Neural cell (in vitro differentiated cells): Measurements from ENCODE around the gene SYF2. TPM values are rescaled to one million over a fixed set of nuclear protein-coding genes. Genes with fewer than 3 reads are reported as not detected.

Experiments
- H2AFZ ChIP-seq: fragments of 200-600, 300-800 bp; sonication (generic), shearing (Covaris generic); 2 replicates; pipeline ENCODE4 v1.6.0; 2014; ENCODE audit warnings: low read depth, mild to moderate bottlenecking, antibody characterized with exemption, low read length, moderate library complexity
- H3F3A ChIP-seq: fragments of 200-600 bp; shearing (Covaris generic); 2 replicates; pipeline ENCODE4 v1.6.1; 2016; ENCODE audit warnings: mild to moderate bottlenecking, moderate library complexity, mixed read lengths, antibody characterized with exemption, low read length; ENCODE audit not compliant: insufficient read depth, poor library complexity, severe bottlenecking
- H3K27ac ChIP-seq: fragments of 200-600, 300-800 bp; sonication (generic), shearing (Covaris generic); 2 replicates; pipeline ENCODE4 v1.5.1; 2014; ENCODE audit warnings: mild to moderate bottlenecking, low read length, moderate library complexity
- H3K27me3 ChIP-seq: fragments of 300-800, 200-600 bp; sonication (generic), shearing (Covaris generic); 2 replicates; pipeline ENCODE4 v1.6.0; 2014; ENCODE audit warnings: mild to moderate bottlenecking, low read depth, low read length, moderate library complexity; ENCODE audit not compliant: insufficient read depth
- H3K36me3 ChIP-seq: fragments of 300-800, 200-600 bp; sonication (generic), shearing (Covaris generic); 2 replicates; pipeline ENCODE4 v1.5.1; 2014; ENCODE audit warnings: mild to moderate bottlenecking, antibody characterized with exemption, low read length, moderate library complexity; ENCODE audit not compliant: insufficient read depth
- H3K4me2 ChIP-seq: fragments of 300-800, 200-600 bp; sonication (generic), shearing (Covaris generic); 2 replicates; pipeline ENCODE4 v1.6.0; 2014; ENCODE audit warnings: mild to moderate bottlenecking, low read length
- H3K4me3 ChIP-seq: fragments of 300-800, 200-600 bp; sonication (generic), shearing (Covaris generic); 2 replicates; pipeline ENCODE4 v1.5.1; 2014; ENCODE audit warnings: mild to moderate bottlenecking, low read length, moderate library complexity
- H3K79me2 ChIP-seq: fragments of 200-600 bp; shearing (Covaris generic); replicated peaks from 2 replicates; pipeline ENCODE4 v1.6.0; 2014; ENCODE audit warnings: mild to moderate bottlenecking, low read length, moderate library complexity; ENCODE audit not compliant: insufficient read depth
- H3K9ac ChIP-seq: fragments of 300-800, 200-600 bp; sonication (generic), shearing (Covaris generic); 2 replicates; pipeline ENCODE4 v1.6.1; 2016; ENCODE audit warnings: mild to moderate bottlenecking, low read length, mixed read lengths
- H3K9me2 ChIP-seq: fragments of 200-600 bp; shearing (Covaris generic); 2 replicates; pipeline ENCODE4 v1.6.1; 2016; ENCODE audit warnings: mild to moderate bottlenecking, low read length, mixed read lengths; ENCODE audit not compliant: insufficient read depth
- H3K9me3 ChIP-seq: fragments of 200-600, 300-800 bp; sonication (generic), shearing (Covaris generic); 2 replicates; pipeline ENCODE4 v1.6.1; 2016; ENCODE audit warnings: mild to moderate bottlenecking, mixed run types, low read length, moderate library complexity, mixed read lengths
- H4K20me1 ChIP-seq: fragments of 200-600 bp; shearing (Covaris generic); 2 replicates; pipeline ENCODE4 v1.6.1; 2016; ENCODE audit warnings: mild to moderate bottlenecking, mixed run types; ENCODE audit not compliant: insufficient read depth
- CTCF ChIP-seq: fragments of 450-650 bp; IDR thresholded peaks from 2 replicates; pipeline ENCODE4 v1.5.1; 2014; ENCODE audit warnings: antibody characterized with exemption, mild to moderate bottlenecking, moderate library complexity; ENCODE audit not compliant: poor library complexity, severe bottlenecking
- EP300 ChIP-seq: fragments of 450-650 bp; conservative IDR thresholded peaks from 2 replicates; pipeline ENCODE4 v1.6.1; 2014; ENCODE audit warnings: antibody characterized with exemption, mild to moderate bottlenecking, moderate library complexity; ENCODE audit not compliant: poor library complexity, severe bottlenecking
- EZH2 ChIP-seq: fragments of 200-600, 300-800 bp; shearing (Covaris generic), sonication (generic); IDR thresholded peaks from 2 replicates; pipeline ENCODE4 v1.6.1; 2014; ENCODE audit warnings: antibody characterized with exemption, low read length, borderline replicate concordance, mild to moderate bottlenecking; ENCODE audit not compliant: insufficient read depth, poor library complexity, severe bottlenecking
- MXI1 ChIP-seq: fragments of 450-650 bp; conservative IDR thresholded peaks from 2 replicates; pipeline ENCODE4 v1.6.1; 2014; ENCODE audit warnings: antibody characterized with exemption, mild to moderate bottlenecking; ENCODE audit not compliant: poor library complexity, severe bottlenecking
- POLR2AphosphoS5 ChIP-seq: IDR thresholded peaks from 2 replicates; pipeline ENCODE4 v1.6.1; 2012
- RAD21 ChIP-seq: fragments of 450-650 bp; conservative IDR thresholded peaks from 2 replicates; pipeline ENCODE4 v1.6.1; 2014; ENCODE audit warnings: antibody characterized with exemption, mild to moderate bottlenecking, moderate library complexity
- REST ChIP-seq: IDR thresholded peaks from 2 replicates; pipeline ENCODE4 v1.6.1; 2012; ENCODE audit warnings: borderline replicate concordance
- SMC3 ChIP-seq: fragments of 450-650 bp; conservative IDR thresholded peaks from 2 replicates; pipeline ENCODE4 v1.6.1; 2014; ENCODE audit warnings: antibody characterized with exemption, mild to moderate bottlenecking, moderate library complexity; ENCODE audit not compliant: poor library complexity
- TAF1 ChIP-seq: IDR thresholded peaks from 2 replicates; pipeline ENCODE4 v1.6.1; 2012; ENCODE audit warnings: low read depth
- polyA plus RNA-seq: library from polyadenylated mRNA; depleted of rRNA; stranded (reverse); fragments of >200 nt; gene quantifications from 2 replicates; pipeline ENCODE4 v1.2.3, GENCODE V29; 2014

Gene SYF2
- polyA plus RNA-seq, 1 donor from 2014 or later, result 94.1 TPM

- H3K9me2 ChIP-seq, result no peaks in the 10 kb centered on the region
- no peaks in the 10 kb centered on the region for H4K20me1 ChIP-seq
- H3K27ac ChIP-seq, result no peak overlapping the region
- no peaks in the 10 kb centered on the region for H3F3A ChIP-seq
- H3K4me2 ChIP-seq, result no peak overlapping the region
- H3K36me3 ChIP-seq, result no peaks in the 10 kb centered on the region
- no peak overlapping the region for H3K4me3 ChIP-seq
- no peaks in the 10 kb centered on the region for H3K9me3 ChIP-seq
- H3K79me2 ChIP-seq, result no peaks in the 10 kb centered on the region
- H3K27me3 ChIP-seq, result no peaks in the 10 kb centered on the region
- no peak overlapping the region for H3K9ac ChIP-seq
- TF ChIP-seq TAF1 (no peak), EZH2 (no peak), SMC3 (no peak), RAD21 (no peak), CTCF (no peak), POLR2AphosphoS5 (no peak)
- H2AFZ ChIP-seq, result no peak overlapping the region
Measured at GRCh38 chr1:25174363-25174729, 58.0 kb downstream of the SYF2 start.

GRCh38 chr1:25173809-25174340 is 58.4 kb downstream of the SYF2 start:
- Histone ChIP-seq H3K9me3 (no peaks in the 10 kb centered on the region), H3K36me3 (no peaks in the 10 kb centered on the region), H3F3A (no peaks in the 10 kb centered on the region), H2AFZ (no peak overlapping the region), H4K20me1 (no peaks in the 10 kb centered on the region), H3K9ac (no peak overlapping the region), H3K9me2 (no peaks in the 10 kb centered on the region), H3K27me3 (no peaks in the 10 kb centered on the region), H3K4me2 (no peak overlapping the region), H3K27ac (no peak overlapping the region), H3K79me2 (no peaks in the 10 kb centered on the region), H3K4me3 (no peak overlapping the region)
- TF ChIP-seq SMC3 (no peak), POLR2AphosphoS5 (no peak), EZH2 (no peak), REST (no peak), RAD21 (no peak), MXI1 (no peak), TAF1 (no peak), CTCF (no peak), EP300 (no peak)

Other genes with a start within 250 kb of the SYF2 start
- gene RSRP1, start 15.0 kb upstream of the SYF2 start, polyA plus RNA-seq, result 152 and 172 TPM in 2 replicates
- not detected in 2 replicates for gene RHD, start 40.0 kb upstream of the SYF2 start, polyA plus RNA-seq
- gene TMEM50A, start 105.8 kb upstream of the SYF2 start, polyA plus RNA-seq, result 146 and 161 TPM in 2 replicates
- 1.1 and 1.7 TPM in 2 replicates for gene RHCE, start 188.3 kb upstream of the SYF2 start, polyA plus RNA-seq
- 56.6 and 58.1 TPM in 2 replicates for gene MACO1, start 198.4 kb upstream of the SYF2 start, polyA plus RNA-seq